Measurements from ENCODE around the gene LPXN. TPM values are rescaled to one million over a fixed set of nuclear protein-coding genes. Genes with fewer than 3 reads are reported as not detected.
A peak's percentile ranks its signal among the peaks of the same experiment; 100 is the strongest.

Gene LPXN
- total and polyA plus RNA-seq, 2 experiments from 2014 or later = 134 to 164 TPM

- no peaks in the 10 kb centered on the region for H3K9me2 ChIP-seq (ENCODE audit: insufficient read depth)
- no peaks in the 10 kb centered on the region for H3K79me2 ChIP-seq (ENCODE audit: insufficient read depth)
- H3K27me3 ChIP-seq (replicated peaks; ENCODE audit: insufficient read depth) = no peaks in the 10 kb centered on the region
- no peak overlapping the region for H3K9ac ChIP-seq
- H3K4me3 ChIP-seq = no peak overlapping the region
- in situ Hi-C loops (cut with MboI) = no loop called here
- H3F3A ChIP-seq (ENCODE audit: insufficient read depth) = peaks cover 35% of the 10 kb centered on the region
- no peak overlapping the region for H3K4me2 ChIP-seq (ENCODE audit: unreplicated experiment)
- no peaks in the 10 kb centered on the region for H3K9me3 ChIP-seq (ENCODE audit: low read depth)
- H3K4me1 ChIP-seq (ENCODE audit: insufficient read depth) = peaks cover 7% of the 10 kb centered on the region; the same call in 1 of the 2 replicates
- H3K36me3 ChIP-seq (ENCODE audit: low read depth) = peaks cover 47% of the 10 kb centered on the region
- DNase-seq = peak; percentile 88
- H2AFZ ChIP-seq = no peak overlapping the region
- no peak overlapping the region for H3K27ac ChIP-seq
- H4K20me1 ChIP-seq (ENCODE audit: insufficient read depth) = no peaks in the 10 kb centered on the region
- no peak for TF ChIP-seq EZH2 (IDR thresholded peaks at IDR 0.05; ENCODE audit: insufficient read depth, poor library complexity, severe bottlenecking)
- no peak for TF ChIP-seq EZH2phosphoT487 (IDR thresholded peaks at IDR 0.05; ENCODE audit: insufficient read depth, low read depth)
- 39 to 42% methylated on average over 7 of the region's 7 CpGs for WGBS, 2 experiments (ENCODE audit: low coverage in 1 of 2, low lambda C conversion rate in 2 of 2, missing lambda C conversion rate in 2 of 2)
Observed at GRCh38 chr11:58524232-58525036, 51.2 kb downstream of the LPXN start.

- H3K9me3 ChIP-seq (ENCODE audit: low read depth) = no peaks in the 10 kb centered on the region
- H3K4me3 ChIP-seq = no peak overlapping the region
- DNase-seq = peak; percentile 79
- TF ChIP-seq EZH2 (IDR thresholded peaks at IDR 0.05; ENCODE audit: insufficient read depth, poor library complexity, severe bottlenecking) (no peak), EZH2phosphoT487 (IDR thresholded peaks at IDR 0.05; ENCODE audit: insufficient read depth, low read depth) (no peak)
- WGBS, 2 experiments (ENCODE audit: low coverage in 1 of 2, low lambda C conversion rate in 2 of 2, missing lambda C conversion rate in 2 of 2) = 38 to 40% methylated on average over 5 of the region's 5 CpGs
- peaks cover 47% of the 10 kb centered on the region for H3F3A ChIP-seq (ENCODE audit: insufficient read depth)
- no peaks in the 10 kb centered on the region for H3K27me3 ChIP-seq (replicated peaks; ENCODE audit: insufficient read depth)
- in situ Hi-C loops (cut with MboI) = loop anchor here (10.0 kb wide), 2 partner anchors 689 to 769 kb away; partner anchors contain the start of gene SELENOH
- H3K27ac ChIP-seq = no peak overlapping the region
- no peaks in the 10 kb centered on the region for H4K20me1 ChIP-seq (ENCODE audit: insufficient read depth)
- no peaks in the 10 kb centered on the region for H3K79me2 ChIP-seq (ENCODE audit: insufficient read depth)
- no peaks in the 10 kb centered on the region for H3K36me3 ChIP-seq (ENCODE audit: low read depth)
- no peak overlapping the region for H3K9ac ChIP-seq
- H3K9me2 ChIP-seq (ENCODE audit: insufficient read depth) = no peaks in the 10 kb centered on the region
- H2AFZ ChIP-seq = peak overlapping the region; percentile 65
- peaks cover 23% of the 10 kb centered on the region for H3K4me1 ChIP-seq (ENCODE audit: insufficient read depth)
- no peak overlapping the region for H3K4me2 ChIP-seq (ENCODE audit: unreplicated experiment)
Observed at GRCh38 chr11:58513747-58514367, 61.8 kb downstream of the LPXN start.

GRCh38 chr11:58511636-58512035 lies 64.0 kb downstream of the LPXN start:
- Histone ChIP-seq H3K4me1 (ENCODE audit: insufficient read depth) (peaks cover 24% of the 10 kb centered on the region), H3K9ac (no peak overlapping the region), H2AFZ (no peak overlapping the region), H4K20me1 (ENCODE audit: insufficient read depth) (no peaks in the 10 kb centered on the region), H3K9me2 (ENCODE audit: insufficient read depth) (no peaks in the 10 kb centered on the region), H3K4me2 (ENCODE audit: unreplicated experiment) (no peak overlapping the region), H3K27me3 (replicated peaks; ENCODE audit: insufficient read depth) (no peaks in the 10 kb centered on the region), H3K4me3 (no peak overlapping the region), H3K27ac (no peak overlapping the region), H3K79me2 (ENCODE audit: insufficient read depth) (no peaks in the 10 kb centered on the region), H3K36me3 (ENCODE audit: low read depth) (no peaks in the 10 kb centered on the region), H3F3A (ENCODE audit: insufficient read depth) (peaks cover 29% of the 10 kb centered on the region), H3K9me3 (ENCODE audit: low read depth) (no peaks in the 10 kb centered on the region)
- WGBS, 2 experiments (ENCODE audit: low coverage in 1 of 2, low lambda C conversion rate in 2 of 2, missing lambda C conversion rate in 2 of 2) = 96 to 98% methylated on average over 3 of the region's 3 CpGs
- TF ChIP-seq EZH2 (IDR thresholded peaks at IDR 0.05; ENCODE audit: insufficient read depth, poor library complexity, severe bottlenecking) (no peak), EZH2phosphoT487 (IDR thresholded peaks at IDR 0.05; ENCODE audit: insufficient read depth, low read depth) (no peak)
- DNase-seq = no peak
- in situ Hi-C loops (cut with MboI) = loop anchor here (10.0 kb wide), 2 partner anchors 687 to 767 kb away; partner anchors contain the start of gene SELENOH

- H3K4me3 ChIP-seq = no peak overlapping the region
- no peak for DNase-seq
- H3K9ac ChIP-seq = no peak overlapping the region
- H3K9me3 ChIP-seq (ENCODE audit: low read depth) = no peaks in the 10 kb centered on the region
- no peak overlapping the region; the same call in 1 of the 2 replicates for H2AFZ ChIP-seq
- H3K79me2 ChIP-seq (ENCODE audit: insufficient read depth) = no peaks in the 10 kb centered on the region
- H3K27me3 ChIP-seq (replicated peaks; ENCODE audit: insufficient read depth) = no peaks in the 10 kb centered on the region
- in situ Hi-C loops (cut with MboI) = loop anchor here (10.0 kb wide), 2 partner anchors 685 to 765 kb away; partner anchors contain the start of gene SELENOH
- no peaks in the 10 kb centered on the region for H4K20me1 ChIP-seq (ENCODE audit: insufficient read depth)
- H3K4me1 ChIP-seq (ENCODE audit: insufficient read depth) = peaks cover 24% of the 10 kb centered on the region
- no peaks in the 10 kb centered on the region for H3K36me3 ChIP-seq (ENCODE audit: low read depth)
- H3K4me2 ChIP-seq (ENCODE audit: unreplicated experiment) = no peak overlapping the region
- whole genome bisulfite sequencing, 2 experiments (ENCODE audit: low coverage in 1 of 2, low lambda C conversion rate in 2 of 2, missing lambda C conversion rate in 2 of 2) = 86 to 96% methylated on average over 1 of the region's 1 CpG
- H3F3A ChIP-seq (ENCODE audit: insufficient read depth) = peaks cover 14% of the 10 kb centered on the region; the same call in 1 of the 2 replicates
- no peak overlapping the region for H3K27ac ChIP-seq
- TF ChIP-seq EZH2 (IDR thresholded peaks at IDR 0.05; ENCODE audit: insufficient read depth, poor library complexity, severe bottlenecking) = no peak
- TF ChIP-seq EZH2phosphoT487 (IDR thresholded peaks at IDR 0.05; ENCODE audit: insufficient read depth, low read depth) = no peak
- H3K9me2 ChIP-seq (ENCODE audit: insufficient read depth) = no peaks in the 10 kb centered on the region
Observed at GRCh38 chr11:58509748-58510147, 65.9 kb downstream of the LPXN start.
